Erythroblast (primary cell): ENCODE measurements around the gene DNAJA4.
A peak's percentile ranks its signal among the peaks of the same experiment; 100 is the strongest.

Experiments
- GATA1 ChIP-seq: IDR thresholded peaks from 2 replicates; pipeline ENCODE4 v1.6.1; 2011; ENCODE audit warnings: low read depth, mild to moderate bottlenecking, control low read depth, low read length, moderate library complexity
- POLR2A ChIP-seq: IDR thresholded peaks from 2 replicates; pipeline ENCODE4 v1.6.1; 2011; ENCODE audit warnings: mild to moderate bottlenecking, low read length

DNA sequence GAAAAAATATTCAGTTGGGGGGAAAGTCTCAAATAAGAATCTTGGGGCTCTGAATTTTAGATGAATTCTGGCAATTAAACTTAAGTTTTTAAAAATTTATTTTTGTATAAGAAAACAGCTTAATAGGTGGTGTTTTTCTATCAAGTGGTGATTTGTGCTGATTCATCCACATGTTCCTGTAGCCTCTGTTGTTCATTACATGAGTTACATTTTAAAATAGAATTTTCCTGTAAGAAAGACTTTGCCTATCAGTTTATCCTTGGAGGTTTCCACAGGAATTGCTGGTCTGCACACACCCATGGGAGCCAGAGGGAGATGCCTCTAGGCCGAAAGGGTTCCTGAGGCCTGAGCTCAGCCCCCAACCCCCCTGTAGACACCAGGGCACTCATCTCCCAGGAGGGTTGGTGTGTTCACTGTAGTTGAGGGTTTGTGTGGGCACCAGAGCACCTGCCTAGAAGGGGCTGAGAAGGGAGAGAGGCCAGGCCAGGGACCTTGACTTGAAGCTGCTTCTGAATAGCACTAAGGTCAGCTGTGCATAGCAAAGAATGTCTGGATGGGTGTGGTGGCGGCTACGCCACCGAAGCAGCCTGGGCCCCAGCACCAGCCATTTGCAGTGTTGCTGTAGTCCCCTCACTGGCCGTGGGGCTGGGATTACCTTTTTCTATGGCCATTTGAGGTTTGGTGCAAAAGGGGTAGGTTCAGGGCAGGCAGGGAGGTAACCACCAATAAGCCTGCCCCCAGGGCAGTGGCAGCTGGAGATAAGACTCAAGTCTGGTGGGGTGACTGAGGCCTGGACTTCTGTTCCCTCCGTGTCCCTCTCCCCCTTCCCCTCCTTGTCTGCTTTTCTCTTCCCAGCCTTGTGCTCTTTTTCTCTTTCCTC, 11.9 kb downstream of the DNAJA4 start:
- TF ChIP-seq POLR2A = peak; percentile 63
- peak; percentile 22 for TF ChIP-seq GATA1
